Astrocyte (in vitro differentiated cells and primary cell): ENCODE measurements around the gene WDR27.

Source experiments
- EZH2 ChIP-seq: IDR thresholded peaks from 2 replicates; pipeline ENCODE4 v1.6.1; 2012; ENCODE audit warnings: mild to moderate bottlenecking, low read length, inconsistent platforms; ENCODE audit not compliant: insufficient read depth
- TF ChIP-seq, protein P1 (sequence below): IDR thresholded peaks from 2 replicates; pipeline ENCODE4 v1.5.1; 2011; ENCODE audit warnings: low read depth, mild to moderate bottlenecking, inconsistent platforms, low read length, moderate library complexity; ENCODE audit not compliant: insufficient read depth

DNA sequence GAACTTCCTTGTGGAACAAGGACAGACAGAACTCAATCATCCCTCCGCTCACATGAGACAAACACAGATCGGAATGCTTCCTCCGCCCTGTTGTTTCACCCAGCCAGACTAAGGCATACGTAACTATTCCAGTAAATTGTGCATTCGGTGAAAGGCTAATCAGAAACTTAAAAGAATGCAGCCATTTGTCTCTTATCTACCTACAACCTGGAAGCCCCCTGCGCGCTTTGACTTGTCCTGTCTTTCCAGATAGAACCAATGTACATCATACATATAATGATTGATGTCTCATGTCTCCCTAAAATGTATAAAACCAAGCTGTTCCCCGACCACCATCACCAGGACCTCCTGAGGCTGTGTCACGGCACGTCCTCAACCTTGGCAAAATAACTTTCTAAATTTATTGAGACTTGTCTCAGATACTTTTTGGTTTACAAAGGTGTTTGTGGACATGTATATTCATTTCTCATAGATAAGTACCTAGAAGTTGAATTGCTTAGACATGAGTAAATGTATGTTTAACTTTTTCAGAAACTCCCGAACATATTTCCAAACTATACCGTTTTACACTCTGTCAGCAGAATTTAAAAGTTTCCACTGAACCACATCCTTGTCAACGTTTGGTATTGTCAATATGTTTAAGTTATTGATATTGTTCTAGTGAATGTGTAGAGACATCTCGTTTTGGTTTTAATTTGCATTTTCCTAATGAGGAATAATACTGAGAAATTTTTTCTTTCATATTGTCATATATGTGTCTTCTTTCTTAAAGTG lies 250.6 kb downstream of the WDR27 start:
- TF ChIP-seq, protein P1, sequence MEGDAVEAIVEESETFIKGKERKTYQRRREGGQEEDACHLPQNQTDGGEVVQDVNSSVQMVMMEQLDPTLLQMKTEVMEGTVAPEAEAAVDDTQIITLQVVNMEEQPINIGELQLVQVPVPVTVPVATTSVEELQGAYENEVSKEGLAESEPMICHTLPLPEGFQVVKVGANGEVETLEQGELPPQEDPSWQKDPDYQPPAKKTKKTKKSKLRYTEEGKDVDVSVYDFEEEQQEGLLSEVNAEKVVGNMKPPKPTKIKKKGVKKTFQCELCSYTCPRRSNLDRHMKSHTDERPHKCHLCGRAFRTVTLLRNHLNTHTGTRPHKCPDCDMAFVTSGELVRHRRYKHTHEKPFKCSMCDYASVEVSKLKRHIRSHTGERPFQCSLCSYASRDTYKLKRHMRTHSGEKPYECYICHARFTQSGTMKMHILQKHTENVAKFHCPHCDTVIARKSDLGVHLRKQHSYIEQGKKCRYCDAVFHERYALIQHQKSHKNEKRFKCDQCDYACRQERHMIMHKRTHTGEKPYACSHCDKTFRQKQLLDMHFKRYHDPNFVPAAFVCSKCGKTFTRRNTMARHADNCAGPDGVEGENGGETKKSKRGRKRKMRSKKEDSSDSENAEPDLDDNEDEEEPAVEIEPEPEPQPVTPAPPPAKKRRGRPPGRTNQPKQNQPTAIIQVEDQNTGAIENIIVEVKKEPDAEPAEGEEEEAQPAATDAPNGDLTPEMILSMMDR = no peak
- TF ChIP-seq EZH2 = no peak
